ENCODE results near the gene ZCCHC24. TPM values are rescaled to one million over a fixed set of nuclear protein-coding genes. Genes with fewer than 3 reads are reported as not detected.

The ZCCHC24 gene
- total RNA-seq, 1 donor from 2014 or later, result 2.7 TPM

- DNase-seq (ENCODE audit: low read depth in 2 of 2), result peak; percentile 18 to 48
Measured at GRCh38 chr10:79400146-79401004, 45.0 kb downstream of the ZCCHC24 start.

DNA sequence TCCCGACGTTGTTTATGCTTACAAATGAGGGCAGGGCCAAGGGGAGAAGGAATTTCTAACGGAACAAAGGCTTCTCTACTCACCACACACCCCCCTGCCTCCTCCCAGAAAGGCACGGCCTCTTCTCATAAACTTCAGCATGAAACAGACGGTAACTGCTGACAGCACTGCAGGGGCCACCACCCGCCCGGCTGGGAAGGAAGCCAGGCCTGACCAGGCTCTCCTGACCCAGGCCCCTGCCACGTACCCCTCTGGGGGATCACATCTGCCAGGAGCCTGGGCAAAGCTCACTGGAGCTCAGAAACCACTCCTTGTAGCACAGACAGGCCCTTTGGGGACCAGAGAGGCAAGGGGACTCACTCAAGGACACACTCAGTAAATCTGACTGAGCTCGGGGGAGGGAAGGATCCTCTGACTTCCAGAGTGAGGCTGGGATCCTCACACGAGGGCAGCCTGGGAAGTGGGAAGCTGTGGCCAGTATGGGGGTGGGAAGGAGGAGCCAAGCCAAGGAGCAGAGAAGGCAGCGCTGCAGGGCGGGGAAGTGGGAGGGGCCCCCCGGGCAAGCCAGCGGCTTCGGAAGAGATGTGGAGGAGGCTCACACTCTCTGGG lies 46.1 kb downstream of the ZCCHC24 start:
- no peak for DNase-seq (ENCODE audit: low read depth in 2 of 2)

- DNase-seq (ENCODE audit: low read depth in 2 of 2), result no peak
Measured at GRCh38 chr10:79398642-79399041, 46.8 kb downstream of the ZCCHC24 start.

DNA sequence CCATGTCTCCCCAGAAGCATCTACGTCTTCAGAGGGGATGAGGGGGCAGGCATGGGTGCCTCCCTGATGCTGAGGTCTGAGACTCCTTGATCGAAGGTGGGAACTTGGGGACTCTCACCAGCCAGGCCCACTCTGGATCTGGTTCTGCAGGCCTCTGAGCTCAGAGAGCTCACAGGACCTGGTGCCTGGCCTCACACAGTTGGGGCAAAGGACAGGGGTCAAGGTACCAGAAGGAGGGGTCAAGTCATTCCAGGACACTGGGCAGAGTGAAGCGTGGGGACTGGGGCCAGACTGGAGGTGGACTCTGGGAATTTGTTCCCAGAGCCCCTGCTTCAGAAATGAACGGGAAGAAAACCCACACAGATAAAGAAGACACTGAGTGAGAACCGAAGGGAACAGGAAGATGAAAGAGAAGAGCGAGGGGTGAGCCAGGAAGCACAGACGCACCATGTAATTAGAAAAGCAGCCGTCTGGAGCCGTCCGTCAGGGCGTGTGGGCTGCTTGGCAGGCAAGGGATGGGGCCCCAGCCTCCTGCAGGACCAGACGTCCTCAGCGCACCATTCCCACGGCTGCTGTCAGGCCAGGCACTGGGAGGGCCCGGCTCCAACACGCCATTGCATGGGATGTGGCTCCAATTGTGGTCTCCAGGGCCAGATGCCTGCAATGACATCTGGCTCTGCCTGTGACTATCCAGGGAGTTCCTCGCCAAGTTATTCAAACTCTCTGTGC lies 47.7 kb downstream of the ZCCHC24 start:
- no peak for DNase-seq (ENCODE audit: low read depth in 2 of 2)

- DNase-seq (ENCODE audit: low read depth in 2 of 2), result no peak
Measured at GRCh38 chr10:79397051-79397450, 48.4 kb downstream of the ZCCHC24 start.

DNA sequence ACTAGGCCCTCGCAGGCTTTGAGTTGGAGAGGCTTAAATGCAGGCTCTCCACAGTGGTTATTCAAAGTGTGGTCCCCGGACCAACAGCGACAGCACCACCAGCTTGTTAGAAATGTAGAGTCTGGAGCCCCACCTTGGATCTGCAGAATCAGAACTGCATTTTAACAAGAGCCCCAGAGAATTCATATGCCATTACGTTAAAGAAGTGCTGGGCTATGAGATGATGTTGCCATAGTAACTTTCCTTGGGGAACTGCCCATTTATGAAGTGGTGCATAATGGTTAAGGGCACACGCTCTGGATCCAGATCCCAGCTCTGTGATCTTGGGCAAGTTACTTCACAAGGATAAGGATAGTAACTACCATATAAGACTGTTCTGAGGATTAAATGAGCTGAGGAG lies 48.9 kb downstream of the ZCCHC24 start:
- DNase-seq (ENCODE audit: low read depth in 2 of 2), result no peak

DNA sequence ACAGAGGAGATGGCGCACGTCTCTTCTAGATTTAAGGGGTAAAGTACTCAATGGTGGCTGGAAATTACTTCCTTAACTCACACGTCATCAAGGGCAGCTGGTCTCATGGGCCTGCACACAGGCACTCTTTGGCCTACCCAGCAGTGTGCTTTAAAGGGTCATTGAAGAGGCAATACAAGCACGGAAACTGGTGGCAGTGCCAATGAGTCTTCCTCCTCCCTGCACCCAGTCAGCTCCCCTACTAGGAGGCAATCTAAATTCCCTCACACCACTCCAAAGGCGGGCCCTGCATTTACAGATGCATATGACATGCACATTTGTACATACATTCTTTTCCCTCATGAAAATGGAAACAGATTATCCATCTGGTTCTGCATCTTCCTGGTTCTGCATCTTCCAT lies 50.8 kb downstream of the ZCCHC24 start:
- no peak for DNase-seq (ENCODE audit: low read depth in 2 of 2)

DNA sequence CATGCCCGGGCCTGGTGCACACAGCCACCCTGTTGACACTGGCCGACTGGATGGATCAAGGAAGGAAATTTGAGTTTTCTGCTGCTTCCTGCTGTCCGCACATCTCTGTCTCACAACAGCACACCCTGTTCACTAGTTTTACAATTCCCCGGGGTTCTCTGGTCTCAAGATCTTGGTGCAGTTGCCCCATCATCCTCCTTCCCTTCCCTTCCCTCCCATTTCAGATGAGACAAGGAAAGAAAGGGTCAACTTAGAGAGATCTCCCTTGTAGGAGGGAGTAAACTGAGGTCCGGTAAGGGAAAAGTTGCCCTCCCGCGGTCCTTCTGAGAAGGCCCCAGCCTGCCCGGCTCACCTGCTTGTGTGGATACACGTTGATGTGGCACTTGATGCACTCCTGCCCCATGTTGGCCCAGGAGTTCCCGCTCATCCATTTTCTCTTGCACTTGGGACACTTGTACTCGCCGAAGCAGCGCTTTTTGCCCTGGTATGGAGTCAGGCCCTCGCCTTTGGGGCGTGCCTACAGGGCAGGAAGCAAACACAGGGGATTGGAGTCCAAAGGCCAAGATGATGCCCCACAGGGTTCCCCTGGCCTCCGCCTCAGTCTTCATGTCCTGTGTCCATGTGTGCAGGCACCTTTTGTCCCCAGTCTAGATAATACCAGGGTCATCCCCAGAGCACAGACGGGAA lies 51.4 kb downstream of the ZCCHC24 start:
- no peak for DNase-seq (ENCODE audit: low read depth in 2 of 2)

DNA sequence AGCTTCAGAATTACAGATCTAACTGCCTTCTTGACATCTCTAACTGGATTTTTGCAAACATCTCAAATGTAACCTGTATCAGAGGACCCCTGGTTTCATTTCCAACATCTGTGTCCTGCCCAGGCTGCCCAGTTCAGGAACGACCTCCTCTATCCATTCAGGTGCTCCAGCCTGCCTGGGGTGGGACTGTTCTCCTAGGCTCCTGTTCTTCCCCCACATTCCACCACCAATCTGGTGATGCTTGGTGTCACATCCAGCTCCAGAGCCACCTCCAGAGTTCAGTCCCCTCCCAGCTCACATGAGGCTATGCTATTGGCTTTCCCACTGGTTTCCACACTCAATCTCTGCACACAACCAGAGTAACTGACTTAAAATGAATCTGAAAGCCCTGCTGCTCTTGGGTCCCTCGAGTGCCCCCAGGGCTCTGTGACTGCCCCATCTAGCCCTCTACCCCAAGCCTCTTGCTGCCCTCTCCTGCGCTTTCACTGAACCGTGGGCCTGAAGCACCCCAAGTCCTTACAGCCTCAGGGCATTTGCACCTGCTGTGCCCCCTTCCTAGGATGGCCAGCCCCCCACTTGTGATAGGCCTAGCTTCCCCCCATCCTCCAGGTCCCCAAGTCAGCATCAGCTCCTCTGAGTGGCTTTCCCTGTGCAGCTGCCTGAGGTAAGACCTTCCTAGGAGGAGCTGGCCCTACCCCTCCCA lies 52.1 kb downstream of the ZCCHC24 start:
- no peak for DNase-seq (ENCODE audit: low read depth in 2 of 2)

DNA sequence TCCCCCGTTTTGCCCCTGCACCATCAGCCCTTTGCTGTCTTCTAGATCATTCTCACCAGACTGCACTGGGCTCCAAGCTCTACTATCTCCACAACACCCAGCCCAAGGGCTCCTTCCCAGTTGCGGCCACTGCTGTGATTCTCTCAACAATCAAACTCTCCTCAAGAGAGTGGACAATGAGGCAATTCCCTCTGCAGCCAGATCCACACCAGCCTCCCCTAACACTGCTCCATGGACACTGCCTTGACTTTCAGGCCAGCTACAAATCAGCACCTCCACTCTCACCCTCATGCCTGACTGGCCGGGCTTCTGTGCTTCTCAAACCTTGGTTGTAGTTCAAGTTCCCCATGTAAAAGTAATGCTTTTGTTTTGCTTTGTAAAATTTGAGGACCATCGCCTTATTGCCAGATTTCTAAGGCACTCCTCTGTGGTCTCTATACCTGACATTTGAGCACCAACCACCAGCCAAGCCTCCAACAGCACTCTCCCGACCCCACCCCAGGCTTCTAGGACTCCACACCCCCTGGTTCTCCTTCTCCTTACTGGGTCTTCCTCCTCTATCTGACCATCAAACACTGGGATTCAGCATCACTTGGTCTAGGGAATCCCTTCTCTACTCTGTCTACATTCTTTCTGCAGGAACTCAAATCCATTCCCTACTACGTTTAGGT lies 52.8 kb downstream of the ZCCHC24 start:
- no peak for DNase-seq (ENCODE audit: low read depth in 2 of 2)

DNA sequence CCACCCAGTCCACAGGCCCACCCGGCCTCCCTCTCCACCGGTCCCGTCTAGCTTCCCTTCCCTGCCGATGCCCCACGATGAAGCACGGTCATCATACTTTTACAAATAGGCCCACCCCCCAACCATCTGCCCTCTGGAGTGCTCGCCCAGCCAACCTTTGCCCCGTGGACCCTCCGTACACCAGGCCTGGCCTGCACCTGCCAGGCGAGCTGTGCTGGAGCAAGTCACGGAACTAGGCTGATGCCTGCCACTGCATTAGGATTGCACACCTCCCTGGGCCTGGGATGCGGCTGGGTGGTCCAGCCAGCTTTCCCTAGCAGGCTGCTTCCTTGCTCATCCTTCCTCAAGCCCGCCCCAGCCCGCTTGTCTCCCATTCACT lies 53.4 kb downstream of the ZCCHC24 start:
- DNase-seq (ENCODE audit: low read depth in 2 of 2), result no peak

GRCh38 chr10:79391231-79392019 lies 54.0 kb downstream of the ZCCHC24 start:
- DNase-seq (ENCODE audit: low read depth in 2 of 2), result no peak

DNA sequence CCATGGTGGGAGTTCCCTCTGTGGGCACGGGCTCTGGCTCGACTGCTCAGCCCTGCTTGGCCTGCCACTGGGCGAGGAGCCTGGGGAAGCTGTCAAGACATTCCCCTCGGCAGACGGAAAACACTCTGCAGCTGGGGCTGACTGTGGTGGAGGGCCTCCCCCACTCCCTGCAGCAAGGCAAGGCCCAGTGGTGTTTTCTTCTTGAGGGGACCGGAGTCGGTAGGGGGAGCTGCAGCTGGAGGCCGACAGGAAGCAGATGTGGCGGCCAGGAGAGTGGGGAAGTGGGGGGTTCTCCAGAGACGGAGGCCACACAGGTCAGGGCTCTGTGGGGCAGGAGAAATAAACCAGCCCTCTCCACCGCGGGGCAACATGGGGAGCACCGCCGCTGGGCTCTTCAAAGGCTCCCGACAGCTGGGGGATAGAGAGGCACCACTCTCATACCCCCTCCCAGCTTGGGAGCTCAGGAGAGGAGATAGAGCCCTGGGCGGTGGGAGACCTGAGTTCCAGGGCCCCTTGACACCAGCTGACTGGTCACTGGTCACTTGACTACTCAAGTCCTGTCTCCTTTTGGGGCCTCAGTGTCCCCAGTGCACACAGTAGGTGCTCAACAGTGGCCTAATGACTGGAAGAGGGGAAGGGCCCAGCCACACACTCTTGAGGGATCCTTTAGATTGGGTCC lies 54.7 kb downstream of the ZCCHC24 start:
- no peak for DNase-seq (ENCODE audit: low read depth in 2 of 2)

DNA sequence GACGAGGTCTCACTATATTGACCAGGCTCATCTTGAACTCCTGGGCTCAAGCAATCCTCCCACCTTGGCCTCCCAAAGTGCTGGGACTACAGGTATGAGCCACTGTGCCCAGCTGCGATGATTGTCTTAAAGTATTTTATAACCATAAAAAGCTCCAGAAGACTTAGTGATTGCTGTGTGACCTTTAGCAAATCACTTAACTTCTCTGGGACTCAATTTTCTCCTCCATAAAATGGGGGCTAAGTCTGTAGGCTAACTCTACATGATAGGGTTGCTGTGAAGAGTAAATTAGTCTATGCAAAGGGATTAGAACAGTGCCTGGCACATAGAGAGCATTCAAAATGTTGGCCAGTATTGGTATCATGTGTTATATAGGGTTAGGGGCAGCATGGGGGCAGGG lies 55.4 kb downstream of the ZCCHC24 start:
- no peak for DNase-seq (ENCODE audit: low read depth in 2 of 2)

GRCh38 chr10:79387974-79388850 lies 57.2 kb downstream of the ZCCHC24 start:
- no peak for DNase-seq (ENCODE audit: low read depth in 2 of 2)

GRCh38 chr10:79387466-79387973 lies 57.9 kb downstream of the ZCCHC24 start:
- DNase-seq (ENCODE audit: low read depth in 2 of 2), result no peak

- no peak for DNase-seq (ENCODE audit: low read depth in 2 of 2)
Measured at GRCh38 chr10:79386637-79387465, 58.6 kb downstream of the ZCCHC24 start.

Data from dermis microvascular lymphatic vessel endothelial cell (primary cell).